Measurements from ENCODE around the gene POLR3H.

Gene POLR3H

GRCh38 chr22:41479671-41480396, 64.4 kb downstream of the POLR3H start:
- no peak for DNase-seq

GRCh38 chr22:41478891-41479521, 65.3 kb downstream of the POLR3H start:
- no peak for DNase-seq

GRCh38 chr22:41478473-41478872, 65.8 kb downstream of the POLR3H start:
- no peak for DNase-seq

All from NCI-H526 treated with DMSO at 0.1 percent for 48 hours (cell line).